ENCODE measurements around the gene CLTCL1. TPM values are rescaled to one million over a fixed set of nuclear protein-coding genes. Genes with fewer than 3 reads are reported as not detected.

Gene CLTCL1
- total RNA-seq, 1 experiment from 2014 or later = 7.1 TPM

DNA sequence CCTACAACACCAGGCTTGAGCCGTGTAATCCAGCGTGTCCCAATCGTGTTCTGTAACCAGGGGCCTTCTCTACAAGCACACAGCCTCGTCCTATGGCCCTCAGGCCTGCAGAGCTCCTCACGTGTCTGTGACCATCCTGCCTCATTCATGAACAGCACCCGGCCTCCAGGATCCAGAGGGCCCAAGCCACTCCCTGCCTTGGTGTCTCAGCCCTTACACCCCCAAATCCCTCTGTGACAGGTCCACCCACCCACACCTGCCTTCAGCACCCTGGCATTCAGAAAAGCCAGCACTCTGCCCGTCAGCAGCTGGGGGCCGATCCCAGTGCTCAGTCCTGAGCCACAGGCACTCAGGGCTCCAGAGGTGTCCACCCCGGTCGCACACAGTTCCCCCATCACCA, 154.6 kb downstream of the CLTCL1 start:
- no peaks in the 10 kb centered on the region for H3K9me2 ChIP-seq (ENCODE audit: insufficient read depth)
- H2AFZ ChIP-seq (ENCODE audit: low read depth, low read length, poor library complexity, severe bottlenecking) = no peak overlapping the region
- H3K9ac ChIP-seq (ENCODE audit: low read length) = no peak overlapping the region
- no peak overlapping the region for H3K27ac ChIP-seq (ENCODE audit: low read depth, low read length)
- intact Hi-C loops (cut with micrococcal nuclease) = no loop called here
- peaks cover 31 to 40% of the 10 kb centered on the region in 2 experiments; a peak in 3 of 4 replicates for H3K36me3 ChIP-seq (ENCODE audit: control insufficient read depth in 1 of 2, insufficient read depth in 2 of 2, low read length in 2 of 2)
- H3K4me3 ChIP-seq (replicated peaks in 1 of 2; ENCODE audit: low read depth in 1 of 2, low read length in 2 of 2) = no peak overlapping the region
- ATAC-seq (no peak), DNase-seq (ENCODE audit: low read depth, low spot score) (no peak)
- no peaks in the 10 kb centered on the region for H3K79me2 ChIP-seq (ENCODE audit: insufficient read depth, low read length)
- ChIA-PET CTCF (interaction anchor here (1.1 kb wide), 1 partner anchor 8 kb away, joined by 3 read pairs; the partner anchor contains the start of gene ESS2), RAD21 (ENCODE audit: low non-redundant PET in 1 of 2, low total read pairs in 2 of 2, uncharacterized antibody in 2 of 2, unreplicated experiment in 2 of 2) (no interaction called here), POLR2A (no interaction called here)
- no peak overlapping the region for H3K4me2 ChIP-seq (ENCODE audit: low read length)
- H4K20me1 ChIP-seq (ENCODE audit: insufficient read depth) = no peaks in the 10 kb centered on the region
- TF ChIP-seq FOSL1 (IDR thresholded peaks at IDR 0.05; ENCODE audit: low read depth) (no peak), ZNF274 (IDR thresholded peaks at IDR 0.05; ENCODE audit: low read depth, low read length) (no peak), SIN3A (IDR thresholded peaks at IDR 0.05; ENCODE audit: low read depth) (no peak), POLR2AphosphoS5 (IDR thresholded peaks at IDR 0.05; ENCODE audit: low read depth, low read length) (no peak), CTCF (IDR thresholded peaks at IDR 0.05 in 2 of 3, conservative IDR thresholded peaks at IDR 0.05 in 1 of 3; ENCODE audit: borderline replicate concordance in 1 of 3, insufficient read depth in 1 of 3, low read depth in 2 of 3, low read length in 2 of 3) (no peak), RAD21 (IDR thresholded peaks at IDR 0.05; ENCODE audit: low read depth) (no peak), TCF7L2 (IDR thresholded peaks at IDR 0.05; ENCODE audit: borderline replicate concordance, extremely low read depth, insufficient read depth, insufficient read length) (no peak), EZH2phosphoT487 (IDR thresholded peaks at IDR 0.05; ENCODE audit: borderline replicate concordance) (no peak), CBX3 (IDR thresholded peaks at IDR 0.05; ENCODE audit: low read depth) (no peak), SP1 (IDR thresholded peaks at IDR 0.05; ENCODE audit: low read depth) (no peak), JUND (IDR thresholded peaks at IDR 0.05) (no peak), ZFX (IDR thresholded peaks at IDR 0.05) (no peak), YY1 (IDR thresholded peaks at IDR 0.05; ENCODE audit: extremely low read depth, insufficient replicate concordance, low read depth, low read length) (no peak), EGR1 (IDR thresholded peaks at IDR 0.05; ENCODE audit: low read depth) (no peak), EZH2 (IDR thresholded peaks at IDR 0.05) (no peak)
- TF ChIP-seq, protein P1, sequence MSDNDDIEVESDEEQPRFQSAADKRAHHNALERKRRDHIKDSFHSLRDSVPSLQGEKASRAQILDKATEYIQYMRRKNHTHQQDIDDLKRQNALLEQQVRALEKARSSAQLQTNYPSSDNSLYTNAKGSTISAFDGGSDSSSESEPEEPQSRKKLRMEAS (IDR thresholded peaks at IDR 0.05) = no peak
- TF ChIP-seq, protein P2, sequence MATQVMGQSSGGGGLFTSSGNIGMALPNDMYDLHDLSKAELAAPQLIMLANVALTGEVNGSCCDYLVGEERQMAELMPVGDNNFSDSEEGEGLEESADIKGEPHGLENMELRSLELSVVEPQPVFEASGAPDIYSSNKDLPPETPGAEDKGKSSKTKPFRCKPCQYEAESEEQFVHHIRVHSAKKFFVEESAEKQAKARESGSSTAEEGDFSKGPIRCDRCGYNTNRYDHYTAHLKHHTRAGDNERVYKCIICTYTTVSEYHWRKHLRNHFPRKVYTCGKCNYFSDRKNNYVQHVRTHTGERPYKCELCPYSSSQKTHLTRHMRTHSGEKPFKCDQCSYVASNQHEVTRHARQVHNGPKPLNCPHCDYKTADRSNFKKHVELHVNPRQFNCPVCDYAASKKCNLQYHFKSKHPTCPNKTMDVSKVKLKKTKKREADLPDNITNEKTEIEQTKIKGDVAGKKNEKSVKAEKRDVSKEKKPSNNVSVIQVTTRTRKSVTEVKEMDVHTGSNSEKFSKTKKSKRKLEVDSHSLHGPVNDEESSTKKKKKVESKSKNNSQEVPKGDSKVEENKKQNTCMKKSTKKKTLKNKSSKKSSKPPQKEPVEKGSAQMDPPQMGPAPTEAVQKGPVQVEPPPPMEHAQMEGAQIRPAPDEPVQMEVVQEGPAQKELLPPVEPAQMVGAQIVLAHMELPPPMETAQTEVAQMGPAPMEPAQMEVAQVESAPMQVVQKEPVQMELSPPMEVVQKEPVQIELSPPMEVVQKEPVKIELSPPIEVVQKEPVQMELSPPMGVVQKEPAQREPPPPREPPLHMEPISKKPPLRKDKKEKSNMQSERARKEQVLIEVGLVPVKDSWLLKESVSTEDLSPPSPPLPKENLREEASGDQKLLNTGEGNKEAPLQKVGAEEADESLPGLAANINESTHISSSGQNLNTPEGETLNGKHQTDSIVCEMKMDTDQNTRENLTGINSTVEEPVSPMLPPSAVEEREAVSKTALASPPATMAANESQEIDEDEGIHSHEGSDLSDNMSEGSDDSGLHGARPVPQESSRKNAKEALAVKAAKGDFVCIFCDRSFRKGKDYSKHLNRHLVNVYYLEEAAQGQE (IDR thresholded peaks at IDR 0.05; ENCODE audit: low read depth) = no peak
- TF ChIP-seq, protein P3, sequence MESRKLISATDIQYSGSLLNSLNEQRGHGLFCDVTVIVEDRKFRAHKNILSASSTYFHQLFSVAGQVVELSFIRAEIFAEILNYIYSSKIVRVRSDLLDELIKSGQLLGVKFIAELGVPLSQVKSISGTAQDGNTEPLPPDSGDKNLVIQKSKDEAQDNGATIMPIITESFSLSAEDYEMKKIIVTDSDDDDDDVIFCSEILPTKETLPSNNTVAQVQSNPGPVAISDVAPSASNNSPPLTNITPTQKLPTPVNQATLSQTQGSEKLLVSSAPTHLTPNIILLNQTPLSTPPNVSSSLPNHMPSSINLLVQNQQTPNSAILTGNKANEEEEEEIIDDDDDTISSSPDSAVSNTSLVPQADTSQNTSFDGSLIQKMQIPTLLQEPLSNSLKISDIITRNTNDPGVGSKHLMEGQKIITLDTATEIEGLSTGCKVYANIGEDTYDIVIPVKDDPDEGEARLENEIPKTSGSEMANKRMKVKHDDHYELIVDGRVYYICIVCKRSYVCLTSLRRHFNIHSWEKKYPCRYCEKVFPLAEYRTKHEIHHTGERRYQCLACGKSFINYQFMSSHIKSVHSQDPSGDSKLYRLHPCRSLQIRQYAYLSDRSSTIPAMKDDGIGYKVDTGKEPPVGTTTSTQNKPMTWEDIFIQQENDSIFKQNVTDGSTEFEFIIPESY (IDR thresholded peaks at IDR 0.05; ENCODE audit: extremely low read depth, insufficient replicate concordance, low read length) = no peak
- TF ChIP-seq, protein P4, sequence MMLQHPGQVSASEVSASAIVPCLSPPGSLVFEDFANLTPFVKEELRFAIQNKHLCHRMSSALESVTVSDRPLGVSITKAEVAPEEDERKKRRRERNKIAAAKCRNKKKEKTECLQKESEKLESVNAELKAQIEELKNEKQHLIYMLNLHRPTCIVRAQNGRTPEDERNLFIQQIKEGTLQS (IDR thresholded peaks at IDR 0.05) = no peak
- H3K9me3 ChIP-seq (ENCODE audit: control insufficient read depth in 1 of 2, insufficient read depth in 1 of 2, low read depth in 1 of 2, low read length in 2 of 2) = no peaks in the 10 kb centered on the region
- H3K4me1 ChIP-seq (ENCODE audit: control insufficient read depth in 1 of 2, insufficient read depth in 2 of 2, low read length in 2 of 2) = no peaks in the 10 kb centered on the region
- H3K27me3 ChIP-seq (ENCODE audit: insufficient read depth, low read length) = no peaks in the 10 kb centered on the region
- BruUV-seq (replicated peaks) = no TSS peak
